MM.1S (cell line): Measurements from ENCODE around the gene LHX5.

Experiments
- CTCF ChIP-seq: fragments of 300-600 bp; sonication (generic); IDR thresholded peaks from 2 replicates; pipeline ENCODE4 v1.5.1; 2016; ENCODE audit warnings: antibody characterized with exemption, low read length, mixed read lengths
- EZH2 ChIP-seq: fragments of 300-600 bp; sonication (generic); optimal IDR thresholded peaks from 2 replicates; pipeline ENCODE3; 2017; ENCODE audit warnings: low read depth, mild to moderate bottlenecking, antibody characterized with exemption, low read length, mixed read lengths

GRCh38 chr12:113413488-113413939 is 58.2 kb downstream of the LHX5 start:
- TF ChIP-seq EZH2 (no peak), CTCF (no peak)
